ENCODE data around the gene MPV17L2. TPM values are rescaled to one million over a fixed set of nuclear protein-coding genes. Genes with fewer than 3 reads are reported as not detected.

MPV17L2 gene
- total and polyA plus RNA-seq, 2 donors (not counting 3 experiments of a cell fraction or from before 2014, with no cell fraction given): 13.8 to 27.6 TPM

- dilution Hi-C loops (cut with MboI; ENCODE audit: extremely low pct_ligation_motif_present, low sequenced_read_pairs) (no loop called here), intact Hi-C loops (cut with micrococcal nuclease) (loop anchor here (1.0 to 2.0 kb wide), 3 partner anchors 55 to 161 kb away; no protein-coding TSS in a partner anchor)
- FAIRE-seq (peak; percentile 81), DNase-seq (ENCODE audit: low read depth, low spot score) (peak; percentile 24)
- no peak overlapping the region for H2AFZ ChIP-seq (ENCODE audit: low read depth, low read length)
- no peak overlapping the region for H3K27ac ChIP-seq (ENCODE audit: insufficient read depth, low read depth, low read length)
- H3K4me1 ChIP-seq (ENCODE audit: control insufficient read depth, extremely low read depth, insufficient read depth, low read length): no peaks in the 10 kb centered on the region
- no peak overlapping the region for H3K9ac ChIP-seq (replicated peaks; ENCODE audit: extremely low read depth, insufficient read depth, low read length)
- H3K9me3 ChIP-seq (replicated peaks; ENCODE audit: control insufficient read depth, insufficient read depth, low read length): no peaks in the 10 kb centered on the region
- ChIA-PET CTCF (interaction anchor here (0.6 to 6.0 kb wide), 18 partner anchors 9 to 230 kb away, joined by 3 to 138 read pairs (median 4); partner anchors contain the start of genes MPV17L2 and PIK3R2), POLR2A (no interaction called here)
- H3K79me2 ChIP-seq (ENCODE audit: control insufficient read depth, insufficient read depth, low read length): no peaks in the 10 kb centered on the region
- H3K9me1 ChIP-seq (replicated peaks; ENCODE audit: control insufficient read depth, extremely low read depth, insufficient read depth, low read length): no peaks in the 10 kb centered on the region
- no peaks in the 10 kb centered on the region for H4K20me1 ChIP-seq (replicated peaks; ENCODE audit: control insufficient read depth, extremely low read depth, insufficient read depth, low read length)
- no peak for TF ChIP-seq POLR2AphosphoS5 (IDR thresholded peaks at IDR 0.05; ENCODE audit: insufficient read depth, low read depth, low read length)
- TF ChIP-seq, protein P1, sequence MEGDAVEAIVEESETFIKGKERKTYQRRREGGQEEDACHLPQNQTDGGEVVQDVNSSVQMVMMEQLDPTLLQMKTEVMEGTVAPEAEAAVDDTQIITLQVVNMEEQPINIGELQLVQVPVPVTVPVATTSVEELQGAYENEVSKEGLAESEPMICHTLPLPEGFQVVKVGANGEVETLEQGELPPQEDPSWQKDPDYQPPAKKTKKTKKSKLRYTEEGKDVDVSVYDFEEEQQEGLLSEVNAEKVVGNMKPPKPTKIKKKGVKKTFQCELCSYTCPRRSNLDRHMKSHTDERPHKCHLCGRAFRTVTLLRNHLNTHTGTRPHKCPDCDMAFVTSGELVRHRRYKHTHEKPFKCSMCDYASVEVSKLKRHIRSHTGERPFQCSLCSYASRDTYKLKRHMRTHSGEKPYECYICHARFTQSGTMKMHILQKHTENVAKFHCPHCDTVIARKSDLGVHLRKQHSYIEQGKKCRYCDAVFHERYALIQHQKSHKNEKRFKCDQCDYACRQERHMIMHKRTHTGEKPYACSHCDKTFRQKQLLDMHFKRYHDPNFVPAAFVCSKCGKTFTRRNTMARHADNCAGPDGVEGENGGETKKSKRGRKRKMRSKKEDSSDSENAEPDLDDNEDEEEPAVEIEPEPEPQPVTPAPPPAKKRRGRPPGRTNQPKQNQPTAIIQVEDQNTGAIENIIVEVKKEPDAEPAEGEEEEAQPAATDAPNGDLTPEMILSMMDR (IDR thresholded peaks at IDR 0.05; ENCODE audit: extremely low read depth in 1 of 2, insufficient read depth in 1 of 2, low read depth in 1 of 2, low read length in 2 of 2): peak; percentile 63 to 84
- H3K4me2 ChIP-seq (ENCODE audit: insufficient read depth, low read length): no peak overlapping the region
- H3K27me3 ChIP-seq (ENCODE audit: control insufficient read depth in 2 of 2, insufficient read depth in 2 of 2, low read length in 2 of 2): no peaks in the 10 kb centered on the region
- BruUV-seq (replicated peaks): no TSS peak
- no peak overlapping the region for H3K4me3 ChIP-seq (replicated peaks in 1 of 3; ENCODE audit: insufficient read depth in 1 of 3, low read depth in 1 of 3, low read length in 3 of 3)
- H3K36me3 ChIP-seq (ENCODE audit: control insufficient read depth in 2 of 2, extremely low read depth in 1 of 2, insufficient read depth in 2 of 2, low read length in 2 of 2): peaks cover 8 to 29% of the 10 kb centered on the region in 2 experiments
These were observed 24.9 kb upstream of the MPV17L2 start for GRCh38 chr19:18167975-18168645.

GRCh38 chr19:18168673-18169381 lies 24.2 kb upstream of the MPV17L2 start:
- Histone ChIP-seq H4K20me1 (replicated peaks; ENCODE audit: control insufficient read depth, extremely low read depth, insufficient read depth, low read length) (no peaks in the 10 kb centered on the region), H3K36me3 (ENCODE audit: control insufficient read depth in 2 of 2, extremely low read depth in 1 of 2, insufficient read depth in 2 of 2, low read length in 2 of 2) (peaks cover 8 to 24% of the 10 kb centered on the region in 2 experiments), H3K4me1 (ENCODE audit: control insufficient read depth, extremely low read depth, insufficient read depth, low read length) (peaks cover 3% of the 10 kb centered on the region), H3K27ac (ENCODE audit: insufficient read depth, low read depth, low read length) (no peak overlapping the region), H3K9ac (replicated peaks; ENCODE audit: extremely low read depth, insufficient read depth, low read length) (no peak overlapping the region), H3K27me3 (ENCODE audit: control insufficient read depth in 2 of 2, insufficient read depth in 2 of 2, low read length in 2 of 2) (no peaks in the 10 kb centered on the region), H3K9me1 (replicated peaks; ENCODE audit: control insufficient read depth, extremely low read depth, insufficient read depth, low read length) (no peaks in the 10 kb centered on the region), H3K4me3 (replicated peaks in 1 of 3; ENCODE audit: insufficient read depth in 1 of 3, low read depth in 1 of 3, low read length in 3 of 3) (no peak overlapping the region), H2AFZ (ENCODE audit: low read depth, low read length) (no peak overlapping the region), H3K9me3 (replicated peaks; ENCODE audit: control insufficient read depth, insufficient read depth, low read length) (no peaks in the 10 kb centered on the region), H3K79me2 (ENCODE audit: control insufficient read depth, insufficient read depth, low read length) (no peaks in the 10 kb centered on the region), H3K4me2 (ENCODE audit: insufficient read depth, low read length) (no peak overlapping the region)
- no peak for DNase-seq (ENCODE audit: low read depth, low spot score)
- no peak for FAIRE-seq
- BruUV-seq (replicated peaks): no TSS peak
- POLR2A ChIA-PET: no interaction called here
- CTCF ChIA-PET: interaction anchor here (1.0 to 6.0 kb wide), 10 partner anchors 8 to 231 kb away, joined by 3 to 138 read pairs (median 5); partner anchors contain the start of genes MPV17L2 and PIK3R2
- TF ChIP-seq POLR2A (IDR thresholded peaks at IDR 0.05; ENCODE audit: low read depth, low read length): no peak
- dilution Hi-C loops (cut with MboI; ENCODE audit: extremely low pct_ligation_motif_present, low sequenced_read_pairs): no loop called here
- intact Hi-C loops (cut with micrococcal nuclease): loop anchor here (1.0 to 2.0 kb wide), 3 partner anchors 56 to 162 kb away; no protein-coding TSS in a partner anchor
